NCI-H345 (cell line): ENCODE measurements around the gene RPTOR.

ENCODE experiments used
- DNase-seq: peaks from one replicate; lab custom pipeline; 2025; lab: John Stamatoyannopoulos, UW

Gene RPTOR

GRCh38 chr17:80644536-80644935, 99.9 kb downstream of the RPTOR start:
- no peak for DNase-seq

DNA sequence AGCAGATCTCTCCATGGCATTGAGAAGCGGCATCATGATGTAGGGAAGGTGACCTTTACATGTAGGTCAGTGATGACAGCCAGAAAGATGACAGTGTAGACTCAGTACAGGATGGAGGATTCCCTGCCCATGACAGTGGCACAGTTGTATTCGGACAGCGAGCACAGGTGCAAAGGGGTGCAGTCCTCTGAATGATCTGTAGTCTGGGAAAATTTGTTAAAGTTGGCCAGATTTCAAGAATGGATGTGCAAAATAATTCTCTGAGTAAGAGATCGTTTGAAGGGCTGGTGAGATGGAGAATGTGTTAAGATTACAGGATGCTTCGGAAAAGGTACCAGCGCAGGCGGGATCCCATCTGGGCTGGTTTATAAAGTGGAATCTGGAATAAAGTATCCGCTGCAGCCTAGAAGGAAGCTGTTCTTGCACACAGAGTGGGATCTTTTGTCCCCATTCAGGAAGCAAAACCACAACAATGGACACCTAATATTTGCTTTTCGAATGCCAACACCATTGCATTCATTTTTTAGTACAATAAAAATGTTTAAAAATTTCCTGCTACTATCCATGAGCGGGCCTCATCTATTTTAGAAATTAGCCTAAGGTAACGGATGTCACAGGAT, 101.2 kb downstream of the RPTOR start:
- peak; percentile 48 for DNase-seq

- DNase-seq: peak; percentile 86
These were observed 101.7 kb downstream of the RPTOR start for GRCh38 chr17:80646328-80646727.

DNA sequence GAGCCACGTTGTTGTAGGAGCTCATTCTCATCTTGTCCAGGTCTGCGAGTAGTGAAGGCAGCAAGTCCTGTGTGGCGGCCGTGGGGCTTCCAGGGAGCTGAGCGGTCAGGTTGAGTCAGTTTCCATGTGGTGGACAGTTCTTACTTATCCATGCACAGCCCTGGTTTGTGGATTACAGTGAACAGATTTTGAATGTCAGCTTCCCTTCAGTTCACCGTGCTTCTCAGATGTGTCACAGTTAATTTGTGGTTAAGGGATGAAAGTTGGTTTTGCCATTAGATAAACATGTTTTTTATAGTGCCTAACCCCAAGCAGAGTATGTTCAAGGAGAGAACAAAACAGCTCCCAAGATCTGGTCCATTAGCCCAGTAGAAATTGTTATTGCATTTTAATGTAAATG, 103.1 kb downstream of the RPTOR start:
- DNase-seq: no peak

- DNase-seq: no peak
These were observed 104.6 kb downstream of the RPTOR start for GRCh38 chr17:80649200-80649644.

DNA sequence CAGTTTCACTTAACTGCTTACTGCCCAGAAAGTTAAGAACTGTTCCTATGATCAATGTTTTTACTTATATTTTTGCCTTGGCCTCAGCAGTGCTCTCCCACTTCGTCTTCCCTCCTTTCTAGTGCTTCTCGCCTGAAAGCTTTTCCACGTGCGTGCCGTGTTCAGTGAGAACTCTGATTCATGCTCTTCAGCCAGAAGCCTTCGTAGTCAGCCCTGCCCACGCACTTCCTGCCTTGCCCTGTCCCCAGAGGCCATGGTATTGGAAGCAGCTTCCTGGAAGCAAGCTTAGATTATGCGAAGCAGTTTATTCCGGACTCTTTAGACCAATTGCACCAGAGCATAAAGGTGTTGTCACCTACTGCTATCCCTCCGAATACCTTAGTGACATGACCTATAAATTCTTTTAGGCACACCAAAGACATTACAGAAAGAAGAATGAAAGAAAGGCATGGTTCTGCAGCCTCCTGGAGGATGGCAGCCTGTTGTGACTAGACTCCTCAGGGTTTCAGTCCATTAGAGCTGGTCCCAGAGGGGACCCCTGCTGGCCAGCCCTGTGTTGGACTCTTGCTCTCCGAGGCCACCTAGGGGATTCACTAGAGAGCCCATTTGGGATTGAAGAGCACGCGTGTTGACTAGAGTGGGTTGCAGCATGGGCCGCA, 105.2 kb downstream of the RPTOR start:
- DNase-seq: peak; percentile 39

DNA sequence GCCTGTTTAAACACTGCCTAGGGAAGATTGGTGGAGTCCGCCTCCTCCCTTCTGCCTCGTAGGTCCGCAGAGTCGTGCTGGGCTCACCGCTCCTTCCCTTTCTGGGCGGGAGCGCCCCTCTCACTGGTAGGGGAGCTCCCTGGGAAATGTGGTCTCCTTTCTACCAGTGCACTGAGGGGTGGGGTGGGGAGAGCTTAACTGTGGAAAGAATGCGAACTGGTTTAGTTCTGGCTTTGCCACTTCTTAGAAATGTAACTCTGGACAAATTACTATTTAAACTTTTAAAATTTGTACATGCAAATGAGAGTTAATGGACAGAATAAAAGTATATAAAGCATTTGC, 105.7 kb downstream of the RPTOR start:
- DNase-seq: no peak

DNA sequence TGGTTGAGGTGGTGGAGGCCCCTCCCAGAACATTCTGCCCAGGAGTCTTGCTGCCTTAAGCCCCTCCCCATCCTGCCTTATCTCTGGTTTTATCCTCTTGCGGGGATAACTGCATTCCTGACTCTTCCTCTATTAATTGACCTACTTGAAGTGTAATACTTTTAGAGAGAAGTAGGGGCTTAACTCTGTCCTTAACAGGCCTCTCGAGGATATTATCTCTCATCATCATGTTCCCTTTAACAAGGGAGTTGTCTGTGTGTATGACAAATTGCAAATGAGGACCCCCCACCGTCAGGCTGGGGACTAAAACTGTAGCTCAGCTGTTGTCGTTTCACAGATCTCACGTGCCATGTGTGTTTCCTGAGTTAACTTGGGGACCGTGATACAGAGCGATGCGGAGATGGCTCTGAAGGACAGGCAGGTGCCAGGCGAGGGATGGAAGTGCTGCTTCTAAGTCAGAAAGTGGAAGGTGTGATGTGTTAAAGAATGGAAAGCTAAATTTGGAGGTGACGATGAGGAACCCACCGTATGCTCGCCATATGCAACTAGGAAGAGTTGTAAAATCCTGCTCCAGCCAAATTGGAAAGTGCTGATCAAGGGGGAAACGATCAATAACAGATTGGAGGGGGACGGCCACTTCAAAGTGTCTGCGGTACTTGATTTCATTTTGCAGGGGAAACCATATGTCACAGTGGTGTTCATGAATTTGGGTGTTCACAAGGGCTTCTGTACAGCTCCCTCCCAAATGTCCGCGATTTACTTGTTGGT, 106.3 kb downstream of the RPTOR start:
- no peak for DNase-seq

DNA sequence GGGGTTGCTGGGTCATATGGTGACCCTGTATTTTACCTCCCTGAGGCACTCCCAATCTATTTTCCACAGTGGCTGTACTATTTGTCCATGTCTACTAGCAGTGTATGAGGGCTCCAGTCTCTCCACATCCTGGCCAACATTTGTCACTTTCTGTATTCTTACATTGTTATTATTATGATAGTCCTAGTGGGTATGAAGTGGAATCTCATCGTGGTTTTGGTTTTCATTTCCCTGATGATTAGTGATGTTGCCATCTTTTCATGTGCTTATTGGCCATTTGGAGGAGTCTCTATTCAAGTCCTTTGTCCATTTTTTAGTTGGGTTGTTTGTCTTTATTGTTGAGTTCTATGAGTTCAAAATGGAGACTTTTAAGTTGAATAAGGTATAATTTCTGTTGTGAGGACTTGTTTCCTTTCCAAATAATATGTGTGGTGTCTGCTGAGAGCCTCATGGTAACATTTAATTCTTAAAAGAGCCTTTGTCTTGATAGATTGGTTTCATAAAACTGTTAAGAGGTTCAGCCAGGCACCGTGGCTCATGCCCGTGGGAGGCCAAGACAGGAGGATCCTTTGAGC, 108.2 kb downstream of the RPTOR start:
- no peak for DNase-seq

- no peak for DNase-seq
These were observed 109.2 kb downstream of the RPTOR start for GRCh38 chr17:80653856-80654255.

GRCh38 chr17:80655608-80656007, 111.0 kb downstream of the RPTOR start:
- DNase-seq: no peak

GRCh38 chr17:80656590-80656989, 112.0 kb downstream of the RPTOR start:
- DNase-seq: no peak

DNA sequence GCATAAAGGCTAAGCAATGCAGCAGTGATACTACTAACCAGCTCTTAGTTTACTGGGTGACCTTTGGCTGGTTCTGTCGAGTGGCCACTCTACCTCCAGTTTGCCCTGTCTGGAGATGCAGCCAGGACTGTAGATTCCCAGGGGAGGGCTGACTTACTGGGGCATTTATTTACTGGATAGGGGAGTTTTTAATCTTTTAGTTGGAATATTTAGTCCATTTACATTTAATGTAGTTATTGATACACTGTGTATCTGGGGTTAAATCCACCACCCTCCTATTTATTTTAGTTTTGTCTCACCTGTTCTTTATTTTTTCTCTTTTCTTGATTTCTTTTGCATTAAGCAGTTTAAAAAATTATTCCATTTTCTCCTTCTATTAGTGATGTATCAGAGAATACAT, 112.9 kb downstream of the RPTOR start:
- DNase-seq: no peak

DNA sequence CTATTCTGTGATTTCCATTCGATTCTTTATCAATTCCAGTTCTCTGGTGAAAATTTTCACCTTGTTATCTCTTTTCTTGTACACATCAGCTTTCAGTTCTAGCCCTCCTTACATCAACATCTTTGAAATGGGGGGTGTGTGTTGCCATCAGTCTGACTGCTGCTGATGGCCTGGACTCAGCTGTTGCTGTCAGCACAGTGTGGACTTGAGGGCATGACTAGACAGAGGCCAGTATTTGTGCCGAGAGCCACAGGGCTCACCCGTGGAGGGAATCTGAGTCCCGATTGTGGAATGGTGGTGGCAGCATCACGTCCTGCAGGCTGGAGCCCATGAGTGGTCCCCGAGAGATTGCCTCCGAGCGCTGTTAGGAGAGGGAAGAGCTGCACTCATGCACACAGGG, 114.2 kb downstream of the RPTOR start:
- no peak for DNase-seq

DNA sequence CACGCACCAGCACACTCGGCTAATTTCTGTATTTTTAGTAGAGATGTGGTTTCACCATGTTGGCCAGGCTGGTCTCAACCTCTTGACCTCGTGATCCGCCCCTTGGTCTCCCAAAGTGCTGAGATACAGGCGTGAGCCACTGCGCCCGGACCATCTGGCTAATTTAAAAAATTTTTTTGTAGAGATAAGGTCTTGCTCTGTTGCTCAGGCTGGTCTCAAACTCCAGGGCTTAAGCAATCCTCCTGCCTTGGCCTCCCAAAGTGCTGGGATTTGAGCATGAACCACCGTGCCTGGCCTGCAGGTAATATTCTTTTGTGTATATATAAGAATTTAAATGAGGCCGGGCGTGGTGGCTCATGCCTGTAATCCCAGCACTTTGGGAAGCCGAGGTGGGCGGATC, 115.0 kb downstream of the RPTOR start:
- no peak for DNase-seq

DNA sequence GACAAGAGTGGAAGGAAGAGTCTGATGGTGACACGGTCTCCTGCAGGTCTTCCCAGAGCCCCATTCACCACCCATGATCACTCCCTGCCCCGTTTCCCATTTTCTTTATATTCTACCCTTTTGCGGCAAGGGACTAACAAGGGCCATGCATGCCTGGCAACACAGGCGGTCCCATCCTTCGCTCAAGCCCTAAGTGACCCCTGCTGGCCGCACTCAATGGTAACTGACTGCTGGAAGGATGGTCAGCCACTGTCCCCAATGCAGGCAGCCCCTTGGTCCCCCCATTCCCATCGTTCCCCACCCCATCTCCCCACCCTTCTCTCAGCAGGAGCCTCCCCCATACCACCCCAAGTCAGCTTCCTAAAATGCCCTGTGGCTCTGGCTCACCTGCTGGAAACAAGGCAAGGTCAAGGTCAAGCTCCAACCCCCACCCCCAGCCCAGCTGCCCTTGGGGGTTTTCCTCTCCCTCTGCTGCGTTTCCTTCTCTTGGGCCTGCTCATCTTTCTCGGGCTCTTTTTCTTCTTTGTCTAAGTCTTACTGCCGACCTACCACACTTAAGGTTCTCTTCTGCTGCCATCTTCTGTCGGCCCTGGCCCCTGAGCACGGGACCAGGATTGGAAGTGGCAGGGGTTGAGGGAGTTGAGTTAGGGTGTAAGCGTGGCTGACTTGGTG, 116.0 kb downstream of the RPTOR start:
- no peak for DNase-seq

- DNase-seq: no peak
These were observed 117.9 kb downstream of the RPTOR start for GRCh38 chr17:80662557-80662956.

DNA sequence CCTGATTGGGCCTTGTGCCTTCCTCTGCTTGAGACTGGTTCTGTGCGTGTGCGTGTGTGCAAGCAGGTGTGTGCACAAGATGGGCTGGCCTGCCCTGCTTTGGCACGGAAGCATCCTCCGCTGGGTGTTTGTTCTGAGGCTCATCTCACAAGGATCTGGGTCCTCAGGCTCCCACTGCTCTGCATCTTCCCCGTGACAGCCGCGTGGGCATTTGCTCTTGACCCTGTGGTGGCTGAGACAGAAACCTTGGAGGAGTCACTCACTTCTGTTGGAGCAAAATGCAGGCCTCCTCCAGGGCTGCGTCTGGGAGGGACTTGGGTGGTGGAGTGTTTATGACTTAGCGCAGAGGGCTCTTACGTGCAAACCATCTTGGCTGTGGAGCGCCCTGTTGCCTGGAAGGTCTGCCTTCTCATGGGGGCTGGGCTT, 119.2 kb downstream of the RPTOR start:
- DNase-seq: no peak

- DNase-seq: no peak
These were observed 119.7 kb downstream of the RPTOR start for GRCh38 chr17:80664217-80664790.

- DNase-seq: no peak
These were observed 121.2 kb downstream of the RPTOR start for GRCh38 chr17:80665792-80666191.

- no peak for DNase-seq
These were observed 122.2 kb downstream of the RPTOR start for GRCh38 chr17:80666867-80667266.
